Measurements from ENCODE around the gene GAD1.

- TF ChIP-seq GATA3 (IDR thresholded peaks at IDR 0.05; ENCODE audit: low read depth, low read length) (no peak), GATA2 (IDR thresholded peaks at IDR 0.05; ENCODE audit: low read depth, low read length) (no peak)
Observed at GRCh38 chr2:170813611-170814532, 2.8 kb upstream of the GAD1 start.
